ENCODE results near the gene TBC1D5.

DNA sequence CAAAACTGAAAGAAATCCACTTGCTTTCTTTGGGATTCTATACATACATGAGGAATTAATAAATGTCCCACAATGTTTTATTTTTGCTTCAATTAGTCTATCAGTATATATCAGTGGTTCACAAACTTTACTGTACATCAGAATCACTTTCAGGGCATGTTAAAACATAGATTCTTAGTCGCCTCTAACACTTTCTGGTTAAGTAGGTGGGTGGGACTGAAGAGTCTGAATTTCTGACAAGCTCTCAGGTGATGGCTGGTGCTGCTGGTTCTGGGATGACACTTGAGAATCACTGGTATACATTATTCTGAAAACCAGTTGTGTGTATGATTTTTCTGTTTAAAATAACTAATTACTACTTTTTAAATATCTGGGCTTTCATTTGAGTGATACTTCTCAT, 393.3 kb downstream of the TBC1D5 start:
- TF ChIP-seq, protein P1, sequence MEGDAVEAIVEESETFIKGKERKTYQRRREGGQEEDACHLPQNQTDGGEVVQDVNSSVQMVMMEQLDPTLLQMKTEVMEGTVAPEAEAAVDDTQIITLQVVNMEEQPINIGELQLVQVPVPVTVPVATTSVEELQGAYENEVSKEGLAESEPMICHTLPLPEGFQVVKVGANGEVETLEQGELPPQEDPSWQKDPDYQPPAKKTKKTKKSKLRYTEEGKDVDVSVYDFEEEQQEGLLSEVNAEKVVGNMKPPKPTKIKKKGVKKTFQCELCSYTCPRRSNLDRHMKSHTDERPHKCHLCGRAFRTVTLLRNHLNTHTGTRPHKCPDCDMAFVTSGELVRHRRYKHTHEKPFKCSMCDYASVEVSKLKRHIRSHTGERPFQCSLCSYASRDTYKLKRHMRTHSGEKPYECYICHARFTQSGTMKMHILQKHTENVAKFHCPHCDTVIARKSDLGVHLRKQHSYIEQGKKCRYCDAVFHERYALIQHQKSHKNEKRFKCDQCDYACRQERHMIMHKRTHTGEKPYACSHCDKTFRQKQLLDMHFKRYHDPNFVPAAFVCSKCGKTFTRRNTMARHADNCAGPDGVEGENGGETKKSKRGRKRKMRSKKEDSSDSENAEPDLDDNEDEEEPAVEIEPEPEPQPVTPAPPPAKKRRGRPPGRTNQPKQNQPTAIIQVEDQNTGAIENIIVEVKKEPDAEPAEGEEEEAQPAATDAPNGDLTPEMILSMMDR (IDR thresholded peaks at IDR 0.05; ENCODE audit: low read depth, low read length, poor library complexity, severe bottlenecking) = no peak
- TF ChIP-seq EZH2phosphoT487 (IDR thresholded peaks at IDR 0.05; ENCODE audit: borderline replicate concordance, low read length) = no peak
